GM12801 (cell line): Measurements from ENCODE around the gene PMM2.

Source experiments
- TF ChIP-seq, protein P1 (sequence below): IDR thresholded peaks from one replicate; pipeline ENCODE4 v1.5.1; 2011; ENCODE audit warnings: control low read depth; ENCODE audit not compliant: insufficient read length; ENCODE audit errors: extremely low read depth

The PMM2 gene

DNA sequence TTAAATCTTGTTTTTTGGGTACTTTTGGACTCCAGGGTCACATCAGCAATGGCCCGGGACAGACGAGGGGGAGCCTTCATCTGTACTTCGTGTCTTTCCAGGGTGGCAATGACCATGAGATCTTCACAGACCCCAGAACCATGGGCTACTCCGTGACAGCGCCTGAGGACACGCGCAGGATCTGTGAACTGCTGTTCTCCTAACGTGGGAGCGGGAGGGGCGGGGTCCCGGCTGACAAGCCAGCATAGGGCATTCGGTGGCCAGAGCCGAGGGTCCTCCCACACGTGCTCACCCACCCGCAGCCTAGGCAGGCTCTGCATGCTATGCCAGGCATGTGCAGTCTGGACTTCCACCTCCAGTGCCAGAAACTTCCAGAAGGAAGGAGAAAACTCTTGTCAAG lies 50.0 kb downstream of the PMM2 start:
- TF ChIP-seq, protein P1, sequence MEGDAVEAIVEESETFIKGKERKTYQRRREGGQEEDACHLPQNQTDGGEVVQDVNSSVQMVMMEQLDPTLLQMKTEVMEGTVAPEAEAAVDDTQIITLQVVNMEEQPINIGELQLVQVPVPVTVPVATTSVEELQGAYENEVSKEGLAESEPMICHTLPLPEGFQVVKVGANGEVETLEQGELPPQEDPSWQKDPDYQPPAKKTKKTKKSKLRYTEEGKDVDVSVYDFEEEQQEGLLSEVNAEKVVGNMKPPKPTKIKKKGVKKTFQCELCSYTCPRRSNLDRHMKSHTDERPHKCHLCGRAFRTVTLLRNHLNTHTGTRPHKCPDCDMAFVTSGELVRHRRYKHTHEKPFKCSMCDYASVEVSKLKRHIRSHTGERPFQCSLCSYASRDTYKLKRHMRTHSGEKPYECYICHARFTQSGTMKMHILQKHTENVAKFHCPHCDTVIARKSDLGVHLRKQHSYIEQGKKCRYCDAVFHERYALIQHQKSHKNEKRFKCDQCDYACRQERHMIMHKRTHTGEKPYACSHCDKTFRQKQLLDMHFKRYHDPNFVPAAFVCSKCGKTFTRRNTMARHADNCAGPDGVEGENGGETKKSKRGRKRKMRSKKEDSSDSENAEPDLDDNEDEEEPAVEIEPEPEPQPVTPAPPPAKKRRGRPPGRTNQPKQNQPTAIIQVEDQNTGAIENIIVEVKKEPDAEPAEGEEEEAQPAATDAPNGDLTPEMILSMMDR: no peak

DNA sequence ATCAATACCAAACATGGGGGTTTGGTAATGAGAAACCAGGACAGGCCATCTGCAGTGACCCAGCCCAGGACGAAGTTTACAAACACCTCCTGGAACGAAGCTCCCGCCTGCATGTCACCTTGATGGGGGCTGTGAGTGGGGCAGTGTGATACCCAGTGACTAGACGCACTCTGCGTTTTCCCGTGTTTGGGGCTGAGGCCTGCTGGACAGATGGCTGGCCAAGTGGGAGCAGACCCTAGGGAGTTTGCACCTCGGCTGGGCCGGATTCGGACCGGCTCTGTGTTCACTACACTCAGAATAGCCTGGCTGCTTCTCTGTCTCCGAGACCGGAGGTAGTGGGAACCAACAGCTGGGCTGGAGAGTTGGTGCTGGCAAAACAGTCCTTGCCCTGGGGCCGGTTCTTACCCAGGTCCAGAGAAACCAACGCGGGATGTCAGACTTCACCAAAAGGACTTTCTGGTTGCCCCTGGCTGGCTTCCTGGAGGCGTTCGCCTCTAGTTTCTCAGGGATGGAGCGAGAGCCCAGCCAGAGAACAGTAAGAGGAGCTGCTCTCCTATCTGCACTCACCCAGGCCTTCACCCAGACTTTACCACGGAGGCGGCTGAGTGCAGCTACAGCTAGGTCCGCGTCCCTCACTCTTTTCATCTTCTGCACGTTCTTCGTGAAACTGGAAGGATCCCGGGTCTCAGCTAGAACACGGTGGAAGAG lies 50.7 kb downstream of the PMM2 start:
- TF ChIP-seq, protein P1: no peak

DNA sequence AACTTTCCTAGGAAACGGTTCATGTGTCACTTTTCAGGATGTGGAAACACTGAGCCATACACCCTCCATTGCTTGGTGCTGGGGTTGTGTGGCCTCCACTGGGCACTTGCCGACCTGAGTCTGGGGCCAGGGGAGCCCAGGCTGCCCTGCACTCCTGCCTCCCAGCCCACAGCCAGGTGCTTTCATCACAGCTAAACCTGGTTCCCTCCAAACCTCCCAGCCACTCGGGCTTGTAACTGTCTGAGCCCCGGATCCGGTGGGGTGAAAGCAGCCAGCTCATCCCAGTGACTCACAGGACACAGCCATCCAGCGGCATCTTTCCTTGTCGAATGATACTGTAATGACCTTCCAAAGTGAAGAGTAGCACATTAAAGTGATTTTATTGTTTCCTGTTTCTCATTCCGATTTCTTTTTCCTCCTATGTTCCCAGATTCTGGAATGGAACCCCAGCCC lies 51.3 kb downstream of the PMM2 start:
- TF ChIP-seq, protein P1: no peak

DNA sequence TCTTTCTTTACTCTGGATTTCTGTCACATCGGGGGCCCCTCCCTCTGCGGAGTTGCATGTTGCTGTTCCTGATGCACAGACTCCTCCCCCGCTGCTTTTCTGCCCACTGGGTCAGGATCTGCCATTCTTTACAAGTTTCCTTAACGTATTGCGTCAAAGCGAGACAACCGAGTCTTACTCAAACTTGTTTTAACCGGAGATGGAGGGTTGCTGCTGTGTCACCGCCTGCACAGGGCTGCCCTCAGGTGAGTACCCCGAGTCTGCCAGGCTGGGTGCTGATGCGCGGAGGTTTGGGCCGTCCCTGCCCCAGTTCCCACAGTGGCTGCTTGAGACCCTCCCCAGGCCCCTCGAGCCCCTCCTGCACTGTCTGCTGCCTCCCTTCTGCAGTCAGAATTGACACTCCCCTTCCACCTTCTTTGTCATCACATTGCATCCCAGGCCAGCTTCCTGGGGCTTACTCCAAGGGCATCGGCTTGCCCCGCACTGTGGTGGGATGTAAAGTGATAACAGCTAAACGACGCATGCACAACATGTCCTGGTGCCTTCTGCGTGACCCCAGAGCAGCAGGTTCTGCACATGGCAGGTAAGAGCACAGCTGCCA lies 51.9 kb downstream of the PMM2 start:
- TF ChIP-seq, protein P1: no peak

DNA sequence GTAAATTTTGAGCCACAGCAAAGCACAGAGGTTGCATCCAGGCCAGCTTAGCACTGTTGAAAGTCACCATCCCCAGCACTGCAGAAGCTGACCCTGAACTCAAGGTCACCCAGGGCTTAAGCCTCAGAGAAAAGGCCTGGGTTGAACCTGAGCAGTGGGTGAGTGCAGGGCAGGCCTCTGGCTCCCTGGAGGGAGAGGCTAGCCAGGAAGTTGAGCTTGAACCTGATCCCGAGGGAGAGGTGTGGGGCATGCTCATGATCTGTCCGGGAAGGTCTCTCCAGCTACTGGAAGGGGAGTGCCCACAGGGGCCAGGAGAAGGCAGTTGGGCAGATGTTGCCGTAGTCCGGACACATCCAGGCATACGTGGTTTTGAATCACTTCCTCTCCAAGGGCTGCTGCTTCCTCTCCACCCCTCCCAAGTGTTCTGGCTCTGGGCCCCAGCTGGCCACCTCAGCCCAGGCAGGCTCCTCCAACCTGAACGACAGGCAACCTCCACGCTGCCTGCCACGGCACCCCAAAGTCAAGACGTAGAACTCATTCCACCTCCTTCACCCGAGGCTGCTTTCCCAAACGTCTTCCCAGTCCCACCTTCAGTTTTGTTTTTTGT lies 52.7 kb downstream of the PMM2 start:
- TF ChIP-seq, protein P1: no peak

DNA sequence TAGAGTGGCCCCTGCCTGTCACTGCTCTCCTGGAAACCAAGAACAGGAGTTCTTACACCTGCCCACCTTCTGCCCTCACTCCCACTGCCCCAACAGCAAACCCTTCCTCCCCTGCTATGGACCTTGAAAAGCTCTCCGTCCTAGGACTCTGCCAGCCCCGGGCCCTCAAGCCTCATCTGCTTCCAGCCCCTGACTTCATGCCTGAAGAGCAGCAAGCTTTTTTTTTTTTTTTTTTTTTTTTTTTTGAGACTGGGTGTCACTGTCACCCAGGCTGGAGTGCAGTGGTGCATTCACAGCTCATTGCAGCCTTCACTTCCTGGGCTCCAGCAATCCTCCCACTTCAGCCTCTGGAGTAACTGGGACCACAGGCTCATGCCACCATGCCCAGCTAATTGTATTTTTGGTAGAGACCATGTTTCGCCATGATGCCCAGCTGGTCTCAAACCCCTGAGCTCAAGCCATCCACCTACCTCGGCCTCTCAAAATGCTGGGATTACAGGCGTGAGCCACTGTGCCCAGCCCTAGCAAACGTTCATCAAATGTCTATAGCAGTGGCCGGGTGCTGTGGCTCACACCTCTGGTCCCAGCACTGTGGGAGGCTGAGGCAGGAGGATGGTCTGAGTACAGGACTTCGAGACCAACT lies 54.2 kb downstream of the PMM2 start:
- TF ChIP-seq, protein P1: no peak

DNA sequence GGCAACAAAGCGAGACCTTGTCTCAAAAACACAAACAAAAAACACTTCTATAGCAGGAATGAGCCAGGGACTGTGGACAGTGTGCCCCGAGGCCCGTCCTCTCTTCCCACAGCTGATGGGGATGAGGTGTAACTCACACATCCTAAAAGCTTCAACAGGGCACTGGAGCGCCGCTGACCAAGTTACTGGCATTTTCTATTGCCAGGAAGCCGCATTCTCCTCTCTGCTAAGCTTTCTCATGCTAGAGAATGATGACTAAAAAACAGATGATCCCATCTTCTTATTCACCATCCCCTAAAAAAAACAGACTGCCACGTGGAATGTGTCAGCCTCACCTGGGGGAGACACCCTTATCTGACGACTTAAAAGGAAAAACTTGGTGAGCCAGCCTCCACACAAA lies 54.9 kb downstream of the PMM2 start:
- TF ChIP-seq, protein P1: no peak
